IPS-NIHi11 (cell line): Measurements from ENCODE around the gene S100A11.

Experiments
- DNase-seq: peaks from one replicate; pipeline ENCODE4 v3.0.0; 2012; ENCODE audit warnings: mixed read lengths, low spot score

S100A11 gene

DNA sequence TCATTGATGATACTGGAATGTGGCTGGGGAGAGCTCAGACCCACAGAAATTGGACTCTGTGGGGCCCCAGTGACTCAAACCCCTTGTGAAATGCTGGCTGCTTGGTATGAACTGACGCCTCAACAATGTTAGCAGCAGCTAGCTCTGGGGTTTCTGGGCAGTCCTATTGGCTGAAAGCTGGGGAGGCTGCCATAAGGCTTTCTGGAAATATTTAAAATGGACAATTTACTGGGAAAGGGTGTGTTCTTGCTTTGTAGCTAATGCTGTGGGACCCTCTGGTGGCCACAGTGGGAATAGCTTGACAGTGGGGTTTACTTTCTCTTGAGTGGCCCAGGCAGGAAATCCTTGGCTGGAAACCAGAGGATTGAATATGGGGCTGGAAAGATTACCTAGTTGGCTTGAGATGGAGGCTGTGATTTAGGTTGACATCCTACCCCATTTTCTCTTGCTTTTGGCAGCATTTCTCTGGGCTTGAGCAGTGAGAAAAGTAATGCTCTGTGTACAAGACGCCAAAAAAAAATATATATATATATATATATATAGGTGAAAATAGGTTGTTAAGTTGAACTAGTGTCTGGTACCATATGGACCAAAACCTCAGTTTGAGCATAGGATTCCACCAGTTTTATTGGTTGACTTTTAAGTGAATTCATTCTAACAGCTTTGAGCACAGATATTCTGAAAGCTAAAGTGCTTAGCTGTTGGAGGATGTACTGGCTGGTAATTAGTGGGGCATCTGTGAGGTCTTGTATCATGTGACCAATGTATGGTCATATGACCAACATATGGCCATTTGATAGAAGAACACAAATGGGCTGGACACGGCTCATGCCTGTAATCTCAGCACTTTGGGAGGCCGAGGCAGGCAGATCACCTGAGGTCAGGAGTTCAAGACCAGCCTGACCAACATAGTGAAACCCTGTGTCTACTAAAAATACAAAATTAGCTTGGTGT lies 34.9 kb downstream of the S100A11 start:
- peak; percentile 67 for DNase-seq

DNA sequence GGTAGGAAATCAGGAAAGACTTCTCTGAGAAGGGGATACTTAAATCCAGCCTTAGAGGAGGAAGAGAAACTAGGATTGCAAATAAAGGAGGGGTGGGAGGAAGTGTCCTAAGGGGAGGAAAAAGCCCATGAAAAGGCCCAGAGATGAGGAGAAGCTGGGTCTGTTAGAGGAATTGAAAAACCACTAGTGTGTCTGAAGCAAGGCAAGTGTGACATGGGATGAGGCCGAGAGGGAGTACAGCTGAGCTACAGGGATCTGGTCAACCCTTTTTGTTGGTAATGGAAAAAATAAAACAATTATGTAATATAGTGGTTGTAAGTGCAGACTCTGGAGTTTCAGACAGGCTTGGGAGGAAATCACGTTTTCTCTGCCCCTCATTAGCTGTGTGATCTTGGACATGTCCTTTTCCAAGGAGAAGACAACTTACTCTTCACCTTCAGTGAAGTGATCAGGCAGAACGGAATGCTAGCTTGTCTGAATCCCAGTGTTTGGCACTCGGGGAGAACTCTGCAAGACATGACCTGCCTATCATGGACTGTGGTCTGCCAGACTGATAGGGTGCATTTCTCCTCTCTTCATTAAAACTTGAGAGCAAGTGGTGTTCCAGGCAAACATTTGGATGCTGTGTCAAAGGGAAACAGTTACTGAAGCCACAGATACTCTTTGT lies 35.7 kb downstream of the S100A11 start:
- DNase-seq, result no peak

DNA sequence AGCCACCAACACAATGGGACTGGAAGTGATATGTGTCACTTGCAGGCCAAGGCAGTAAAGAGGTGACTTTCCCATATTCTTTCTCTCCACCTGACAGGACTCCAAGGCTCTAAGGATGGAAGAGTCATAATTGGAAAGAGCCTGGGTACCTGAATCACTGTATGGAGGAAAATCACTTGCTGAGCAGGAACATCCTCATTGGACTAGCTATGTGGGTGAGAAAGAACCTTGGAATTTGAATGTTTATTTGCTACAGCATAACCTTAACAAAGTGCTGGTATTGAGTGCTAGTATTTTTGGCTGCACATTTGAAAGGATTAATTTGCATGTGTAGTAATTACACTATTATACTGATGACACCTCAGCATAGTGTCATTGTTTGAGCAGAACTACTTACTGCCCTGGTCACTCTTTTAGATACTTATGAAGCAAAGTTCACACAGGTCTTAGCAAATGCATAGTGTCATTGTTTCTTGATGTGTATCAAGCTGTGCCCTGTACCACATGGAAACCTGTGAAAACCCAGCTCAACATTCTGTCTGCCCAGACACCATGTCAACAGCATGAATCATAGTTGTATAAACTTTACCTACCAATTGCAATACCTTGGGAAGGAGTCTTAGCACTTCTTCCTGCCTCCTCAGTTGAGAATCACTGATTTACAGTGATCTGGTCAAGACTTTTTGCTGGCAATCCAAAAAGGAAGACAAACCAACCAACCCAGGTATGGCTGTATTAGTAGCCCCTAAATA lies 38.0 kb downstream of the S100A11 start:
- no peak for DNase-seq

DNA sequence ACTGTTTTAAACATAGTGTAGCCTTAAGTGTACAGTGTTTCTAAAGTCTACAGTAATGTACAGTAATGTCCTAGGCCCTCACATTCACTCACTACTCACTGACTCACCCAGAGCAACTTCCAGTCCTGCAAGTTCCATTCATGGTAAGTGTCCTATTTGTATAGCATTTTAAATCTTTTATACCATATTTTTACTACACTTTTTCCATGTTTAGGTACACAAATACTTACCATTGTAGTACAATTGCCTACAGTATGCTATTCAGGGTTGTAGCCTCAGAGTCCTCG lies 39.6 kb downstream of the S100A11 start:
- no peak for DNase-seq

DNA sequence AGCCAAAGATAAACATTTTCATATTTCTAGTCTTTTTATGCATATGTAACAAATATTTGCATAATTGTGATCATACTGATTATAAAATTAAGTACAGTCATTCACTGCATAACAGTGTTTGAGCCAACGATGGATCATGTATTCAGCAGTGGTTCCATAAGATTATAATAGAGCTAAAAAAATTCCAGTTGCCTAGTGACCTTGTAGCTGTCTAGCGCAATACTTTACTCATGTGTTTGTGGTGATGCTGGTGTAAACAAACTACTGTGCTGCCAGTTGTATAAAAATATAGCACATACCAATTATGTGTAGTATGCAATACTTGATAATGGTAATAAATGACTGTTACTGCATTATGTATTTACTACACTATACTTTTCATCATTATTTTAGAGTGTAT lies 41.0 kb downstream of the S100A11 start:
- no peak for DNase-seq

DNA sequence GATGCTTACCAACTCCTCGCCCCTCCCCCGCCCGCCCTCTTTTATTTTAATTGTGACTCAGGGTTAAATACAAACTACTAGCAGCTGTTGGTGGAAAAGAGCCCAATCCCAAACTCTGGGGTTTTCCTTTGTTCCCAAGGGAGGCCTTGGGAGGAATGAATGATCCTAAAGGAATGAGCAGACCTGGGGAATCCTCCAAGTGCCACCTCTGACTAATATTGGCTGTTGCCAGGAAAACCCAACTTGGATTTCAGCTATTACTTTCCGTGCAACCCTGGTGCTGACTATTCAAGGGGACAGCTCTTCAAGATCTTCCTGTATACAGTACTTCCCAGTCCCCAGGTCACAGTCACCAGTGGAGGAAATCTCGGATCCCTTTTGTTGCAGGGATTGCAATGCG lies 41.8 kb downstream of the S100A11 start:
- no peak for DNase-seq

DNA sequence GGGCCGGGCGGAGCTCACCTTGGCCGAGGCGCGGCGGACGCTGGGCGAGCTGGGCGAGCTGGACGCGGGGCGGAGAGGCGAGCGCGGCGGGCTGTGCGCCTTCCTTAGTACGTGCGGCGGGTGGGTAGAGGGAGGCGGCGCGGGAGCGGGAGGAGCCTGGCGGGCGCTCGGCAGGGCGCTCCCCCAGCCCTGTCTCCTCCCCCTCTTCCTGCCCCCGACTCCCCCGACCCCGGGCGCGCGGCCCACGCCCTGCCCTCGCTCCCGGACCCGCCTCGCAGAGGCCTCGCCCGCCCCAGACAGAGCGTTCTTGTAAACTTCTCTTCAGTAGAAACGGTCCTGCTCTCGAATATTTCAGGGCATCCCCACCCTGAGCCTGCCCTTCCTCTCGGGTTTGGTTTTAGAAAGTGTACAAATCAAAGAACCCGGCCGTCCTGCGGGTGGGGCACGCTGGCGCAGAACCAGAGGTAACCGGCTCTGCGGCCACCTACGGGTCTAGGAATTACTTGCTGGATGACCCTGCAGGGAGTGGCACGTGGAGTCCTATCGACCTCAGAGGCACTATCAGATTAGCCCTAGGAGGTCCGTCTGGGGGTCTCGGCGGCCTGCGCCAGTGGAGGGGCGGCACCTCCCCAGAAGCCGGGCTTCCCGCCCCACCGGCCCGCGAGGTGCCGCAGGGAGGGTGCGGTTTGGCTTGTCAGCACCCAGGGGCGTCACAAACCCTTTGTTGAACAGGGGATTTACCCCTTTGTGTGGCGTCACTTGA lies 42.9 kb downstream of the S100A11 start, which contains the start of gene S100A10:
Gene S100A10 (minus strand): TSS at position 126 of the 763 bp plus-strand sequence. CDS start 7,629 bp downstream, outside the sequence.
- DNase-seq, result peak; percentile 63

DNA sequence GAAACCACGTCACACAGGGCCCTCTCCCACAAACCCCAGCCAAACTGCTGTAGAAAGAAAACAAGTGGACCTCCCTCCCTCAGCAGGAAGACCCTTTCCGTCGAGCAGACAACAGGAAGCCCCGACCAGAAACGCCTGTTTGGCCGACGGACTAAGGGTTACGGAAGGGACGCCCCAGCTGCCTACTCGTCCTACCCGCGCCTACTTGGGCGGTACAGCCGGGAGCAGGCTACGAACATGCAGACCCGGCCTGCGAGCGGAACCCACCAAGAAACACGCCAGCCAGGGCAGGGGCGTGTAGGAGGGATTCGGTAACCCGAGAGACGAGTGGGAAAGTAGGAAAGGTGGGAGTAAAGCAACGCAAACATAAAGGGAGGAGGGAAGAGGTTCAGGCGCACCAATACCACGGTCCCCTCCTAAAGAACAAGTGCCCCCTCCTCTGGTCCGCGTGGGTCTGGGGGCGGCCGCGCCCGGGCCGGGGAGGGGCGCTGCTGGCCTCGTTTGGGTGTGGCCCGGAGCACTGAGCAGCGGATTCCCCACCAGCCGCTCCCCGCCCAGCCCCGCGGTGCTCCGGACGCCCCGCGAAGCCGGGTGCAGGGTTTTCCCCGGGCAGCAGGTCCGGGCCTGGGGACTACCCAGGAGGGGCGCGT lies 43.6 kb downstream of the S100A11 start:
- DNase-seq, result no peak

DNA sequence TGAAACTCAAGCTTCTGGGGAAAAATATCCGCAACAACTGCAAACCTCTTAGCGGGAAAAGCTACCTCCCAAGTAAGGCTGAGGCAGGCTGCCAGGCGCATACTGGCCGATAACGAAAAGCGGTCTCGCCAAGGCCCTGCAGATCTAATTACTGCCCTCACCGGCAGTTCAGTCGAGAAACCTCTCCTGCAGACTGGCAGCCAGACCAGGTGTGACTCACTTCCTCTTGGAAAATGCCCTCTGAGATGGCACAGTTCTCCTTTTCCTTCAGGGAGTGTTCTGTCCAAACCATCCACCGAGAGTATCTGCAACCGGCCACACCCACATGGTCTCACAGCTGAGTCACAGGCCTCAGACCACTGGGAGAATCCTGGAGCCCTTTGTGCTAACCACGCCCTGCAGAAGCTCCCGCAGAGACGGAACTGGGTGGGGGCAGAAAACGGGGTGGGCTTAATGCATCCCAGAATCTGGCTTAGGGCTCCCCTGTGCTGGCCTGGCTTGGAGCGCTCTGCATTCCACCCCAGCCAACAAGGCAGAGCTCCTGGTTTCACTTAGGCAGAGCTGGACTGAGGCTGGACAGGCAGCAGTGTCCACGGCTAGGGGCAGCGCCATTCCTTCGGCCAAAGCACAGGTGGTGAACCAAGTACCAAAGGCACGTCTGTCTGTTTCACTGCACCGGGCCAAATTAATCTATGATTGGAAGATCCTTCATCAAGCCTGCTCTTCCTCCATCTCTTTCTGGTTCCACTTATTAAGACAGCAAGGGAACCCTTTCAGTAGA lies 44.3 kb downstream of the S100A11 start:
- DNase-seq, result peak; percentile 61

DNA sequence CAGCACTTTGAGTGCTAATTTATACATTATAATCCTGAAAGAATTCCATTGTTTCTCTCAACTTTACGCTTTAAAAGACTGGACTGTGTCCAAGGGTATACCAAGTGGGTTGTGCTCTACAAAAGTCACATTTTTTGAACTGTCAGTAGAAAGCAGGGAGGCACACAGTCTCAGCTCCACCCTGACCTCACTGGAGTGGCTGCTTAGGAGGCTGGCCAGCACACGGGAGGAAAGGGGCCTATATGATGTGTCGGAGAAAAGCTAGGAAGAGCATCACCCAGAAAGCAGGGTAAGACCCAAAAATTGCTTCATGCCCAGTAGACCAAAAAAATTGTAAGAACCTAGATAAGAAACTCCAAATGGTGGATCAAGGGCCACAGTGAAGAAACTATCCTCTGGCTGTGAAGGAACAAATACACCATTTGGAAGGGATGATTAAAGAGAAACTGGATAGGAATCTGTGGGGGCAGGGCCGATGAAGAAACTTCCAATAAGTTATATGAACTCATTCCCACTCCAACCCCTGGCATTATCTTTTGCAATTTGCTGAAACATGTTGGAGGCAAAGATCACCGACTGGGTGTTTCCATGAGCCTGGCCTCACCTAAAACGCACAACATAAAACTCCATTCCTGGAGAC lies 45.0 kb downstream of the S100A11 start:
- no peak for DNase-seq

DNA sequence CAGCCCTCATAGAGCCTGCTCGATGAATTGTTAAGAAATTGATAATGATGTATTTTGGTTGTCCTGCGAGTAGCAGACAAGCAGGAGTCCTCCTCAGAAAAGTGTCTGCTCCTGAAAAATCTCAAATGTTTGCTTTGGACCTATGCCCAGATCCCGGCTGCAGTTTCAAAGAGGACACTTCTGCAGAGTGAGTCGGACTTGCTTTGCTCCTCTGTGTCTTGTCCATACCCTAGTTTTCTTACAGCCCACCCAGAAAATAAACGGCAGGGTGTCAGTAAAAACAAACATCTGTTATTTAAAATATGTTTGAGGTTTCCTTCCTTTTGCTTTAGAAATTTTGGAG lies 46.0 kb downstream of the S100A11 start:
- DNase-seq, result no peak

DNA sequence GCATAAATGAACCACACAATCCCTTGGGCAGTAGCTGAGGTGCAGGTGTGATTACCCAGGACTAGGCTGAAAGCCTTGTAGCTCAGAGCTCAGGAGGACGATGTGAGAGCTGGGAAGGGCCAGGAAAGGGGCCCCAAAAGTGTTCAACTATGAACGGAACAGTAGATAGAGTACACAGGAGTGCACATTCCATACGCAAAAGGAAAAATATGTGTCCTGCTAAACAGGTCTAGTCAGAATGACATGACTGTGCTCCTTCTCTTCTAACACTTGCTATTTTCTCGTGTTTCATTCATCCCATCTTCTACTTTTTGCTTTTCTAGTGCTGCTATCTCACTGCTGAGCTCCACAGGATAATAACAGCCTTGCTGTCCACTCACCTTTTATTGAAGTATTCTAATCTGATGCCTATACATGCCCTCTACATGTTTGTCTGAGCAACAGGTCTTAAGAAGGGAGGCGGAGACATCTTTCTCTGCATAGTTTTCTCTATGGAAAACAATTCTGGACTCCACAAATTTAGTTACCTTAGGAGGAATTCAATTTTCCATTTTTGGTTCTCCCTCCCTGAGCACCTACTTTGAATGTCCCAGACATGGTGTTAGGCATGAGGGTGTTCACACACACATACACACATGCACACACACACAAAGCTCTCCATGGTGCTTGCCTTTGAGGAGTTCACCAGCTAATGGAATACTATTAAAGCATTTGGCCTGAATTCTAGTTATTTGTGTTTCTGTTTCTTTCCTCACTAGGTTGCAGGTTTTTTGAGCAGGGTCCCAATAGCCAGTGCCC lies 46.5 kb downstream of the S100A11 start:
- no peak for DNase-seq

DNA sequence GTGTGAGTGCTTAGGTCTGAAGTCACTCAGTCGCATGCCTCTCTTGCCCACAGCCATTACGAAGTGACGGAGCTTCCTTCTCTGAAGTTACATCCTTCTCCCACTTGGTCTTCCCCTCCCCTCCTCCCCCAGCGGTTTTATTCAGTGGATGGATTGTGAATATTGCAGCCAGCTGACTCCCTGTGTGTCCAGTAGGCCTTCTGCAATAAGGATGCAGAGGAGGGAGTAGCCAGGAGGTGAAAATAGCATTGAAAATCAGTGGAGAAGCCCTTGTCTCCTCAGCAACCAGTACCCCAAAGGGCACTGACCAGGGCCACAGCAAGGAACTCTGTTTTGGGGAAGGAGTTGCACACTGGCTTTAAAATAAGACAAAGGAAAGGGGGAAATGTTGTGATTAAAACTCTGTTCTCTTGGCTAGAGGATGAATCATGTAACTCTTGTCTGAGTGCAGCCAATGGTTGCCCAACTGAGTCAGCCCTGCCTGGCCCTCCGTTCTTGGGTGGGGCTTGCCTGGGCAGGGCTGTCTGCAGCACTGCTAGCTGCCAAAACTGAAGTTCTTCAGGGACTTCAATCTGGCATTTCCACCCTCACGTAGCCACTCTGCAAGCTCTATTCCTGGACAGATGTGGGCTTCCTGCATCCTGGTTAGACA lies 47.5 kb downstream of the S100A11 start:
- no peak for DNase-seq

DNA sequence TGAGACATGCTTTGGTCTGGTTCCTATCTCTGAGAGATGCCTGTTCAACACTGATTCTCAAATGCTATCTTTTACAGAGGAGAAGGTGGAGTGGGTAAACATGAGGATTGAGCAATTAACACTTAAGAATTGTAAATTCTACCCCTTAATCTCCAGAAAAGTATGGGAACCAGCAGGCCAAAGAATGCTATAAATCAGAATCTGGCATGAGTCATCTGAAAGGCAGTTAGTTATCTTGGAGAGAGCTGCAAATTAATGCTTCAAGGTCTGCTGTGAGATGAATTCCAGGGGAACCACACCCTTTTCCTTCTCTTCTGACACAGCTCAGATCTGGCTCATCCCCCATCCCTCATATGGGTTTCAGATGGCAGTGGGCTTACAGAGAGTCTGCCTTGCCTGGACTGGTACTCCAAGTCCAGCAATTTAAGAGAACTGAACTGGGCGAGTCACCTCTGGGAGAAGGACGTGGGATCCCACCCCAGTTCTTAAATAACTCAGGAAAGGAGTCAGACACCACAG lies 48.3 kb downstream of the S100A11 start:
- DNase-seq, result no peak

DNA sequence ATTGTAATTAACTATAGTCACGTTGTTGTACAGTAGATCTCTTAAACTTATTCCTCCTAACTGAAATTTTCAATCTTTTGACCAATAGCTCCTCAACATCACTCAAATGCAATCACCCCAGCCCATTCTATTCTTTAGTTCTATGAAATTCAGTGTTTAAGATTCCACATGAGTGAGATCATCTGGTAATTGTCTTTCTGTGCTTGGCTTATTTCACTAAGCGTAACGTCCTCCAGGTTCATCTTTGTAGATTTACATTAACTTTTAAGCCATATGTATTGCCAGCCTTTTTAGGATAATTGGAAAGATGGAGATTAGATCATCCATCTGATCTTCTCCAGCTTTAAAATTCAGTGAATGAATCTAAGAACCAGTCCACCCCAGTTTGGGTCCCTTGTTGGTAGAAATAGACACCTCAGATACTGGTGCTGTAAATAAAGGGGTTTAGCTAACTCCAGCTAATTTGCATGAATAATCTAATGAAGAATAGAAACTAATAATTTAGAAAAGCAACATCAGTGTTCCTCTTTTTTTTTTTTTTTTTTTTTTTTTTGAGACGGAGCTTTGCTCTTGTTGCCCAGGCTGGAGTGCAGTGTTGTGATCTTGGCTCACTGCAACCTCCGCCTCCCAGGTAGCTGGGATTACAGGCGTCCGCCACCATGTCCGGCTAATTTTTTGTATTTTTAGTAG lies 50.2 kb downstream of the S100A11 start:
- DNase-seq, result no peak

DNA sequence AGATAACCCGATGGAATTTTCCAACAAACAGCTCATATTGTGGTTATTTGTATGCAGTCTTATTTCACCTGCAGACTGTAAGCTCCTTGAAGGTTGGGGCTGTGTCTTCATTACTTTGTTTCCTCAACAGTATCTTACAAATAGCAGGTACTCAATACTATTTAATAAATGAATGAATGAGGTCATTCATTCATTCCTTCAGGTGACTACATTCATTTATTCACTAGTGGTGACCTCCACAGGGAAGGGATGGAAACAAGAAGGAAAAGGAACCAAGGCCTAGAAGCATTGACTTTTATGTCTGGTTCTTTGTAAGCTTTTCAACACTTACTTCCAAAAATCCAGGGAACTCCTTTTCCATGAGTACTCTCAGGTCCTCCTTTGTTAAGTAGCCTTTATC lies 51.0 kb downstream of the S100A11 start:
- DNase-seq, result no peak

DNA sequence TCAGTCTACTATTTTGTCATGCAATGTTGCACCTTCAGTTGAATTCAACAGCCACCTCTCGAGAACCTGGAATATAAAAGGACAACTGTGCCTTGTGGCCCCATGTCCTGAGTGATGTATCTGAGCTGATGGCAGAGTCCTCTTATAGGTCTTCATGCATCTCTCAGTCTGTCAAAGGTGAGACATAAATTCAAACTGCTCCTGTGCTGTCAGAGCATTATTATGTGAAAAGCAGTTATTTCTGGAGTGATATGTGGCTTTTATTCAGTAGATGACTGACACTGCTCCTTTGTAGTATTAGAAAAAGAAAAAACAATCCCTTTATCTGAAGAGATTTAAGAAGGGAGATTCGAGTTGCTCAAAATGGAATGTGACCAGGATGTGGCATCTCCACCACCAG lies 51.5 kb downstream of the S100A11 start:
- DNase-seq, result no peak

DNA sequence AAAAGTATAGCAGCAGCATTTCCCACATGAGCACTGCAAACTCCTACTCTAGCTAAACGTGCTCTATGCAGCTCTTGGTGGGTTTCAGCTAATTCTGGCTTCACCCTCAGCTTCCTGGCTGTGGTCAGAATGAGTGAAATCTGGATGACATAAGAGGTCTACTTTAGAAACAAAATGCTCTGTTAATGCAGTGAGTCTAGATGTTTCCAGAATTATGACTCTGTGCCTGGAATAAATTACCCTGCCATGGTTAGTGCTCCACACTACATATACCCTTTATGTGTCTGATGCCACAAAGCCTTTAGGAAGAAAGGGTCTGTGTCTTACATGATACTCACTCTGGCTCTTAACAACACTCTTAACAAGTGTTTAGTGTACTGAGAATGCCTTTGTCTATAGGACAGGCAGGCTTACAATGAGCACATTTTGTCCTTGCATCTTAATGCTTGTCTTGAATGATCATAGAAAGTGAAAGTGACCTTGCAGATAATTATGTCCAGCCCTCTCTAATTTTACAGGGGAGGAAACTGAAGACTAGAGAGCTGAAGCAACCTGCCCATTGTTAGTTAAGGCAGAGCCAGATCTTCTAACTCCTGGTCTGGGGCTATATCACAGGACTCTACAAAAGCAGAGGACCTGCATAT lies 52.4 kb downstream of the S100A11 start:
- DNase-seq, result no peak
